ENCODE data around the gene ZMYND8.

ZMYND8 gene

GRCh38 chr20:47353692-47354463 lies 2.6 kb downstream of the ZMYND8 start:
- no peak for FAIRE-seq
- DNase-seq (ENCODE audit: insufficient read length, low spot score) = no peak
- no peak for TF ChIP-seq POLR2A (IDR thresholded peaks at IDR 0.05; ENCODE audit: low read depth, low read length)

GRCh38 chr20:47353239-47353691 lies 3.2 kb downstream of the ZMYND8 start:
- FAIRE-seq = no peak
- no peak for DNase-seq (ENCODE audit: insufficient read length, low spot score)
- no peak for TF ChIP-seq POLR2A (IDR thresholded peaks at IDR 0.05; ENCODE audit: low read depth, low read length)

GRCh38 chr20:47352332-47353238 lies 3.9 kb downstream of the ZMYND8 start:
- no peak for TF ChIP-seq POLR2A (IDR thresholded peaks at IDR 0.05; ENCODE audit: low read depth, low read length)
- FAIRE-seq (no peak), DNase-seq (ENCODE audit: insufficient read length, low spot score) (no peak)

GRCh38 chr20:47351643-47352331 lies 4.7 kb downstream of the ZMYND8 start:
- DNase-seq (ENCODE audit: insufficient read length, low spot score) (no peak), FAIRE-seq (no peak)
- no peak for TF ChIP-seq POLR2A (IDR thresholded peaks at IDR 0.05; ENCODE audit: low read depth, low read length)

- FAIRE-seq = no peak
- no peak for DNase-seq (ENCODE audit: insufficient read length, low spot score)
- no peak for TF ChIP-seq POLR2A (IDR thresholded peaks at IDR 0.05; ENCODE audit: low read depth, low read length)
These were observed 5.6 kb downstream of the ZMYND8 start for GRCh38 chr20:47350691-47351545.

- no peak for TF ChIP-seq POLR2A (IDR thresholded peaks at IDR 0.05; ENCODE audit: low read depth, low read length)
- DNase-seq (ENCODE audit: insufficient read length, low spot score) = no peak
- FAIRE-seq = no peak
These were observed 6.3 kb downstream of the ZMYND8 start for GRCh38 chr20:47350181-47350550.

- DNase-seq (ENCODE audit: insufficient read length, low spot score) = no peak
- FAIRE-seq = no peak
- TF ChIP-seq POLR2A (IDR thresholded peaks at IDR 0.05; ENCODE audit: low read depth, low read length) = no peak
These were observed 6.9 kb downstream of the ZMYND8 start for GRCh38 chr20:47349365-47350180.

- DNase-seq (ENCODE audit: insufficient read length, low spot score) = no peak
- FAIRE-seq = no peak
- TF ChIP-seq POLR2A (IDR thresholded peaks at IDR 0.05; ENCODE audit: low read depth, low read length) = no peak
These were observed 7.9 kb downstream of the ZMYND8 start for GRCh38 chr20:47348539-47349142.

GRCh38 chr20:47347661-47348435 lies 8.7 kb downstream of the ZMYND8 start:
- no peak for TF ChIP-seq POLR2A (IDR thresholded peaks at IDR 0.05; ENCODE audit: low read depth, low read length)
- FAIRE-seq = no peak
- no peak for DNase-seq (ENCODE audit: insufficient read length, low spot score)

- FAIRE-seq = no peak
- TF ChIP-seq POLR2A (IDR thresholded peaks at IDR 0.05; ENCODE audit: low read depth, low read length) = no peak
- no peak for DNase-seq (ENCODE audit: insufficient read length, low spot score)
These were observed 10.3 kb downstream of the ZMYND8 start for GRCh38 chr20:47346172-47346571.

- FAIRE-seq (no peak), DNase-seq (ENCODE audit: insufficient read length, low spot score) (no peak)
- TF ChIP-seq POLR2A (IDR thresholded peaks at IDR 0.05; ENCODE audit: low read depth, low read length) = no peak
These were observed 11.3 kb downstream of the ZMYND8 start for GRCh38 chr20:47345214-47345613.

All from H54 (cell line).